ENCODE results near the gene SLMAP.

DNA sequence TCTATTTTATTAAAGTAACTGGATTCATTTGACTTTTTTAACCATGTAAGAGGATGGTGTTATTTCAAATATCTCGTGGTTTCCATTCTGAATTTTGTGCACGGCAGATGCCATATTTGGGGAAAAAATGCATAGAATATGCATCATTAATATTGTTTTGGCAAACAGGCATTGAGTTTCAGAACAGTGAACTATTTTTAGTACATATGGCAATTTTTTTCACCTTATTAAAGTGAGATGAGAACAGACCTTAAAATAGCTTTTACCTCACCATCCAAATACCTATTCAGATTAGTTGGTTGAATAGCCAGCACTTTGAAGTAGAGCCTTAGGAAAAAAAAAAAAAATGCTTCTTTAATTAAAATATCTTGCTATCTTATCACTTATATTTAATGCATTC, 134.8 kb downstream of the SLMAP start:
- TF ChIP-seq EP300 (IDR thresholded peaks at IDR 0.05; ENCODE audit: borderline replicate concordance) (no peak), TCF12 (IDR thresholded peaks at IDR 0.05; ENCODE audit: low read depth) (no peak), REST (IDR thresholded peaks at IDR 0.05; ENCODE audit: low read depth) (no peak), CEBPB (IDR thresholded peaks at IDR 0.05) (no peak), NFIC (IDR thresholded peaks at IDR 0.05) (no peak)
- TF ChIP-seq, protein P1, sequence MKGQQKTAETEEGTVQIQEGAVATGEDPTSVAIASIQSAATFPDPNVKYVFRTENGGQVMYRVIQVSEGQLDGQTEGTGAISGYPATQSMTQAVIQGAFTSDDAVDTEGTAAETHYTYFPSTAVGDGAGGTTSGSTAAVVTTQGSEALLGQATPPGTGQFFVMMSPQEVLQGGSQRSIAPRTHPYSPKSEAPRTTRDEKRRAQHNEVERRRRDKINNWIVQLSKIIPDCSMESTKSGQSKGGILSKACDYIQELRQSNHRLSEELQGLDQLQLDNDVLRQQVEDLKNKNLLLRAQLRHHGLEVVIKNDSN (IDR thresholded peaks at IDR 0.05) = no peak
